ENCODE results near the gene SIK2.

GRCh38 chr11:111697933-111698371 is 95.7 kb downstream of the SIK2 start:
- TF ChIP-seq TAF1 (IDR thresholded peaks at IDR 0.05; ENCODE audit: borderline replicate concordance, insufficient read depth, low read length) (no peak), SIN3A (IDR thresholded peaks at IDR 0.05; ENCODE audit: borderline replicate concordance, insufficient read depth, low read length) (no peak)

All from PFSK-1 (cell line).